Esophagus muscularis mucosa (tissue), 3 donors: Measurements from ENCODE around the gene SLAMF7.

ENCODE experiments used
- CTCF ChIP-seq, 3 experiments: fragments of 200-600 bp in 2 of 3; fragments of 450-650 bp in 1 of 3; sonication (generic) in 2 of 3; IDR thresholded peaks; one replicate each; pipeline ENCODE4 v1.5.1; 2017 to 2019; ENCODE audit warnings: antibody characterized with exemption in 3 of 3, mild to moderate bottlenecking in 2 of 3, moderate library complexity in 1 of 3
- POLR2AphosphoS5 ChIP-seq, 2 donors: sonication (generic); formaldehyde crosslinking; IDR thresholded peaks; one replicate each; pipeline ENCODE4 v1.6.1; 2017; ENCODE audit warnings: antibody characterized with exemption in 2 of 2

GRCh38 chr1:160759740-160760139 lies 20.7 kb downstream of the SLAMF7 start:
- no peak for TF ChIP-seq CTCF (IDR thresholded peaks at IDR 0.05)
- TF ChIP-seq POLR2AphosphoS5 (IDR thresholded peaks at IDR 0.05) = no peak
